K562 (cell line): ENCODE results near the gene WDR90. TPM values are rescaled to one million over a fixed set of nuclear protein-coding genes. Genes with fewer than 3 reads are reported as not detected.

Experiments used
- BCOR ChIP-seq: fragments of 450-650 bp; IDR thresholded peaks from 2 replicates; pipeline ENCODE4 v1.6.1; 2016
- CBX5 ChIP-seq: IDR thresholded peaks from 2 replicates; pipeline ENCODE4 v1.6.1; 2014; ENCODE audit warnings: low read depth, borderline replicate concordance
- CLOCK ChIP-seq: fragments of 250-450 bp; sonication (Bioruptor Pico); IDR thresholded peaks from 2 replicates; pipeline ENCODE4 v1.4.0; 2020; ENCODE audit warnings: mild to moderate bottlenecking, moderate library complexity, borderline replicate concordance
- CSDE1 ChIP-seq, 2 experiments: fragments of 450-650 bp; IDR thresholded peaks; 2 replicates each; pipeline ENCODE4 v1.6.1; 2016; ENCODE audit warnings: mild to moderate bottlenecking in 1 of 2
- GTF2E2 ChIP-seq: fragments of 200-800 bp; sonication (Bioruptor generic); IDR thresholded peaks from 2 replicates; pipeline ENCODE4 v1.6.1; 2016; ENCODE audit warnings: missing genetic modification characterization, missing compliant biosample characterization
- GTF2F1 ChIP-seq: IDR thresholded peaks from 2 replicates; pipeline ENCODE4 v1.6.1; 2011; ENCODE audit warnings: low read depth, low read length, improper control_type of control experiment
- KDM1A ChIP-seq, 2 experiments: fragments of 450-650 bp; IDR thresholded peaks; 2 replicates each; pipeline ENCODE4 v1.6.1; 2016; ENCODE audit warnings: mild to moderate bottlenecking in 2 of 2
- PRMT5 ChIP-seq: sonication (generic); formaldehyde crosslinking; IDR thresholded peaks from 2 replicates; pipeline ENCODE4 v1.5.0; 2020; ENCODE audit warnings: missing genetic modification reagents
- RBM17 ChIP-seq: fragments of 200-400 bp; formaldehyde crosslinking; IDR thresholded peaks from 2 replicates; pipeline ENCODE4 v1.6.1; 2017; ENCODE audit warnings: low read depth, mild to moderate bottlenecking, low read length, borderline replicate concordance
- SPI1 ChIP-seq: IDR thresholded peaks from 2 replicates; pipeline ENCODE4 v1.6.1; 2011; ENCODE audit warnings: low read depth, low read length, control low read depth, borderline replicate concordance
- TRIM25 ChIP-seq: fragments of 450-650 bp; IDR thresholded peaks from 2 replicates; pipeline ENCODE4 v1.7.0; 2016; ENCODE audit warnings: borderline replicate concordance
- ZBTB33 ChIP-seq: sonication (generic); formaldehyde crosslinking; IDR thresholded peaks from 2 replicates; pipeline ENCODE4 v1.8.1; 2023; ENCODE audit warnings: mild to moderate bottlenecking, missing genetic modification reagents
- ZBTB7A ChIP-seq: IDR thresholded peaks from 2 replicates; pipeline ENCODE4 v1.6.1; 2011; ENCODE audit warnings: low read depth, mild to moderate bottlenecking, low read length, moderate library complexity, borderline replicate concordance; ENCODE audit not compliant: control insufficient read depth
- ZKSCAN8 ChIP-seq: fragments of 200-800 bp; sonication (Bioruptor generic); IDR thresholded peaks from 2 replicates; pipeline ENCODE4 v1.6.1; 2016; ENCODE audit warnings: missing genetic modification characterization, missing compliant biosample characterization
- ZNF121 ChIP-seq: sonication (generic); formaldehyde crosslinking; conservative IDR thresholded peaks from 2 replicates; pipeline ENCODE4 v1.8.0; 2022; ENCODE audit warnings: missing genetic modification reagents
- ZNF146 ChIP-seq: IDR thresholded peaks from one replicate; pipeline ENCODE4 v1.6.1; 2018; ENCODE audit warnings: missing compliant biosample characterization; ENCODE audit not compliant: unreplicated experiment
- ZNF165 ChIP-seq: fragments of 250-450 bp; sonication (Bioruptor Pico); IDR thresholded peaks from 2 replicates; pipeline ENCODE4 v1.4.0; 2020; ENCODE audit warnings: borderline replicate concordance
- ZNF408 ChIP-seq: fragments of 250-450 bp; sonication (Bioruptor Pico); IDR thresholded peaks from 2 replicates; pipeline ENCODE4 v1.4.0; 2020; ENCODE audit warnings: low read depth, mild to moderate bottlenecking, moderate library complexity
- polyA plus RNA-seq, 8 experiments: library from polyadenylated mRNA; depleted of rRNA in 4 of 8; stranded (reverse) in 5 of 8; unstranded in 3 of 8; fragments of >200 nt; fragmentation: Nextera tagmentation in 2 of 8; fragmentation: Illumina TruSeq in 1 of 8; extraction: Ambion mirVana in 2 of 8; extraction: Trizol in 1 of 8; gene quantifications; 2 replicates each; pipeline versions ENCODE4 v1.2.1 to v1.2.3, GENCODE V29; 2011 to 2014; ENCODE audit warnings: inconsistent platforms in 1 of 8, missing spikeins in 1 of 8
- total RNA-seq, 7 experiments: library from RNA; depleted of rRNA in 6 of 7; stranded (reverse); fragments of >200 nt in 6 of 7; fragmentation: Illumina TruSeq in 2 of 7; extraction: Trizol in 2 of 7; gene quantifications; 2 replicates each; pipeline versions ENCODE4 v1.2.1 to v1.2.3, GENCODE V29; 2011 to 2021; ENCODE audit warnings: low replicate concordance in 1 of 7
- TF ChIP-seq, protein P1 (sequence below): fragments of 250-450 bp; sonication (Bioruptor Pico); IDR thresholded peaks from 2 replicates; pipeline ENCODE4 v1.4.0; 2020
- TF ChIP-seq, protein P2 (sequence below): fragments of 450-650 bp; IDR thresholded peaks from 2 replicates; pipeline ENCODE4 v1.6.1; 2014; ENCODE audit warnings: low read depth, mild to moderate bottlenecking, moderate library complexity, borderline replicate concordance

Gene WDR90
- total and polyA plus RNA-seq, 9 of the 15 experiments (the other 6 are each of a cell fraction or from before 2014, with no cell fraction given), result 0.44 to 12.6 (median 3.3) TPM

DNA sequence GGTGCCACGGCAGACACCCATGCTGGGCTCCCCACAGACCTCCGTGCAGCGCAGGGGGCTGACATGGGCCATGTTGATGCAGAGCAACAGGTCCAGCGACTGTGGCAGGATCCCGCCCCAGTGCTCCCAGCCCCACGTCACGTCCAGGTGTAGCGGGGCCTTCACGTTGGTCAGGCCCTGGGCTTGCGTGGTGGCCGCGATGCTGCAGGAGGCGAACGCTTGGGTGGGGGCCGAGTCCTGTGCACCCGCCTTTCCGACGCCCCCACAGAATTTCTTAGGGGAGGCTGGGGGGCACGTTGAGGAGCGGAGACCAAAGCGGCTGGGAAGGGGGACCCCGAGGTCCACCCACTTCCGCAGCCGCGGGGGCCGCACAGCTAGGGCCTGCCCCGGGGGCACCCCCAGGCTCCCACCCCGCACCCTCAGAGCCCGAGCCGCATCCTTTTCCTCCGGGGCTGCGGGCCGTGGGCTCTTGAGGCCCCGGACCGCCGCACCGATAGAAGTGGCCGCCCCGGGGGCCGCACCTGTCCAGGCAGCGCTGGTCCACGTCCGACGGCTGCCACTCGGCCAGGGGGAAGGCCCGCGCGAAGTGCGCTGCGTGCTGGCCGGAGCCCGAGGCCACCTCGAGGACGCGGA lies 13.5 kb upstream of the WDR90 start (continued):
- no peak for TF ChIP-seq CLOCK
- no peak for TF ChIP-seq KDM1A (IDR thresholded peaks at IDR 0.05)
- TF ChIP-seq GTF2F1, result no peak
- no peak for TF ChIP-seq ZBTB33
- TF ChIP-seq ZBTB7A, result 0 out of 2 replicates have a peak, but pooled peaks have one; percentile 7
- no peak for TF ChIP-seq BCOR
- TF ChIP-seq ZNF121, result no peak
- TF ChIP-seq PRMT5, result no peak
- TF ChIP-seq, protein P1, sequence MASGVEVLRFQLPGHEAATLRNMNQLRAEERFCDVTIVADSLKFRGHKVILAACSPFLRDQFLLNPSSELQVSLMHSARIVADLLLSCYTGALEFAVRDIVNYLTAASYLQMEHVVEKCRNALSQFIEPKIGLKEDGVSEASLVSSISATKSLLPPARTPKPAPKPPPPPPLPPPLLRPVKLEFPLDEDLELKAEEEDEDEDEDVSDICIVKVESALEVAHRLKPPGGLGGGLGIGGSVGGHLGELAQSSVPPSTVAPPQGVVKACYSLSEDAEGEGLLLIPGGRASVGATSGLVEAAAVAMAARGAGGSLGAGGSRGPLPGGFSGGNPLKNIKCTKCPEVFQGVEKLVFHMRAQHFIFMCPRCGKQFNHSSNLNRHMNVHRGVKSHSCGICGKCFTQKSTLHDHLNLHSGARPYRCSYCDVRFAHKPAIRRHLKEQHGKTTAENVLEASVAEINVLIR (CRISPR knock-in tag), result no peak
- TF ChIP-seq ZNF146 (CRISPR knock-in tag), result no peak
- no peak; a peak in 1 of 4 replicates for TF ChIP-seq CSDE1 (IDR thresholded peaks at IDR 0.05)
- TF ChIP-seq TRIM25, result no peak
- TF ChIP-seq SPI1, result no peak
- no peak for TF ChIP-seq ZNF408 (CRISPR knock-in tag)
- no peak for TF ChIP-seq RBM17
- TF ChIP-seq, protein P2, sequence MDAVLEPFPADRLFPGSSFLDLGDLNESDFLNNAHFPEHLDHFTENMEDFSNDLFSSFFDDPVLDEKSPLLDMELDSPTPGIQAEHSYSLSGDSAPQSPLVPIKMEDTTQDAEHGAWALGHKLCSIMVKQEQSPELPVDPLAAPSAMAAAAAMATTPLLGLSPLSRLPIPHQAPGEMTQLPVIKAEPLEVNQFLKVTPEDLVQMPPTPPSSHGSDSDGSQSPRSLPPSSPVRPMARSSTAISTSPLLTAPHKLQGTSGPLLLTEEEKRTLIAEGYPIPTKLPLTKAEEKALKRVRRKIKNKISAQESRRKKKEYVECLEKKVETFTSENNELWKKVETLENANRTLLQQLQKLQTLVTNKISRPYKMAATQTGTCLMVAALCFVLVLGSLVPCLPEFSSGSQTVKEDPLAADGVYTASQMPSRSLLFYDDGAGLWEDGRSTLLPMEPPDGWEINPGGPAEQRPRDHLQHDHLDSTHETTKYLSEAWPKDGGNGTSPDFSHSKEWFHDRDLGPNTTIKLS, result no peak
- TF ChIP-seq ZNF165 (CRISPR knock-in tag), result no peak
- TF ChIP-seq CBX5, result no peak
- no peak for TF ChIP-seq GTF2E2 (tag)
- TF ChIP-seq ZKSCAN8 (CRISPR knock-in tag), result no peak
